ENCODE results near the gene PTMA.

Gene PTMA

DNA sequence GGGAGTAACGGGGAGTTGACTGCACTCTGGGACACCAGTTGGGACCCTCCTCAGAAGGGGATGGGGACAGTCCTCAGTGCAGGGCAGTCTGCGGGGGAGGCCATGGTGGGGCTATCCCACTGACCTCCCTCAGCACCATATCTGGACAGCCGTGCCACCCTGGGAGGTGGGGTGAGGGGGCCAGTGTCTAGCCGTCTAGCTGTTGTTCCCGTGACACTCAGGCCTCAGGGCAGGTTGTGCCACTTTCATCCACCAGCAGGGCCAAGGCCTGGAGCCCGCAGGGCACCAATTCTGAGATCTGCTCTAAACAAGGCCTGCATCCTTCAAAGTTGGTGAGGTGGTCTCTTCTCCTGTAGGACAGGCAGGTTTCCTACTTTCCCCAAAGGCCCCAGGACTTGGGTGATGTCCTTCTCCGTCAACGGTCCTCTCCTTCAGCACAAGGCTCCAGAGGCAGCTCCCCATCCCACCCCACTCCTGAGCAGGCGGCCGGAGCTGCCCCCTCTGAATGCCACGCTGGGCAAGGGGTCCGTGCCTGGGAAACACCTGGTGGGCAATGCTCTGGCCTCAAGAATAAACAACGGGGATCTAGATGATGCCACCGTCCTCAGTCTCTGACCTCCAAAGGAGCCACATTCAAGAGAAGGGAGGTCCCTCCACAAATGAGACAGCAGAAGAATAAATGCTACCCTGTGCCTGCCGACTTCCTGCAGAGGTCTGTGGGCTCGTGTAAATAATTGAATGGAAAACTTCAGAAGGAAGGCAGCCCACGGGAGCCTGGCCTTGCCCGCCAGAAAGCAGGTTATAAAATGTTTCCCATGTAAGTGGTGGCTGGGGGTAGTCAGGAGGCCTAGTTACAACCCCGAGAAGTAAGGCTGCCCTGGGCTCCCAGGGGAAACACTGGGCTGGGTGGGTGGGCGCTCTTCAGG, 42.8 kb upstream of the PTMA start:
- Histone ChIP-seq H3K4me1 (ENCODE audit: control insufficient read depth in 5 of 5, insufficient read depth in 5 of 5, low read length in 5 of 5) (peaks cover 3 to 52% (median 47%) of the 10 kb centered on the region in 5 donors), H3K9ac (ENCODE audit: low read length in 5 of 5) (peak overlapping the region in 4 of 5 donors; percentile 79 to 88 (median 80))

DNA sequence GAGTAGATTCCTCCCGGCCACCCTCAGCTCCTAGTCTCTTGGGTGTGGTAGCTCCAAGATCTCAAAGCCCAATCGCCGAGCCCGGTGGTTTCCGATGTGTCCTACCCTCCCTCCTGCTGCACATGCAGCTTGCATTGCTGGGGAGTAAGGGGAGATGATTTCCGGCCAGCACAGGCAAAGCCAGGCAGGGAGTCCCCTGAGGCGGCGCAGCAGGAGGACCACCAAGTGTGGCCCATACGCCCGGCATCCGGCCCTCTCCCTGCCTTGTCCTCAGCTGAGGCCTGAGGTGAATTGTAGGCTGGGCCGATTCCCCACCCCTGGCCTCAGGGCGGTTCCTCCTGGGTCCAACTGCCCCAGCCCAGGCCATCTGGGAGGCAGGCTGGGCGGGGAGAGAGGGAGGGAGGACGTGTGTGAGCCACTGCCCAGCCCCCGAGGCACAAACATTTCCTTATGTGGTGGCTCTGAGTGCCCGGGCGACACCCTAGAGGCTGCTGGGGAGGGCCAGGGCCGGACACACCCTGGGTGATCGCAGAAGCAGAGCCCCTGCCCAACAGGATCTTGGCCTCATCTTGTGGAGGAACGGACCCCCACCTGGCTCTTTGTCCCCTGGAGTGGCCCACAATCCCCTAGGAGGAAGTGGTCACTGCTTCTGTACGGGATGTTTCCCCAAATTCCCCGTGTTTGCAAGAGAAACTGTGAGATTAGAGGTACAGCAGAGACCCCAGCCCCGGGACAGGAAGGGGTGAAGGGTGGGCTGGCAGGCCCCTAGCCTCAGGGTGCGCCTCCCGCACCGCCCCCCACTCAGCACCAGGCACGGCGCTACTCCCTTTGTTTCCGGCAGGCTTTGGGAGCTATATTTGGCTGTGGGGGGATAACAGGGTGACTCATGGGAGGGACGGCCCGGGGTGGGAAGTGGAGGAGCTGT, 41.9 kb upstream of the PTMA start:
- H3K4me1 ChIP-seq (ENCODE audit: control insufficient read depth in 5 of 5, insufficient read depth in 5 of 5, low read length in 5 of 5): peaks cover 0 to 50% (median 42%) of the 10 kb centered on the region in 5 donors
- H3K9me3 ChIP-seq (ENCODE audit: control insufficient read depth in 5 of 5, low read length in 5 of 5): no peaks in the 10 kb centered on the region
- no peaks in the 10 kb centered on the region for H3K36me3 ChIP-seq (ENCODE audit: control insufficient read depth in 5 of 5, insufficient read depth in 5 of 5, low read length in 5 of 5)
- peak overlapping the region; percentile 79 to 88 (median 81) for H3K9ac ChIP-seq (ENCODE audit: low read length in 5 of 5)
- no peaks in the 10 kb centered on the region for H3K27me3 ChIP-seq (ENCODE audit: control insufficient read depth in 5 of 5, insufficient read depth in 4 of 5, low read length in 5 of 5)
- peak overlapping the region; percentile 50 to 73 (median 69) for H3K4me3 ChIP-seq (ENCODE audit: low read depth in 1 of 5, low read length in 5 of 5)
- peak overlapping the region; percentile 97 for H3K27ac ChIP-seq (ENCODE audit: low read depth, low read length)

More for the DNA sequence above, 42.8 kb upstream of the PTMA start:
- peak overlapping the region; percentile 50 to 73 (median 64) for H3K4me3 ChIP-seq (ENCODE audit: low read depth in 1 of 5, low read length in 5 of 5)
- peak overlapping the region; percentile 97 for H3K27ac ChIP-seq (ENCODE audit: low read depth, low read length)
- H3K36me3 ChIP-seq (ENCODE audit: control insufficient read depth in 5 of 5, insufficient read depth in 5 of 5, low read length in 5 of 5): no peaks in the 10 kb centered on the region
- no peaks in the 10 kb centered on the region for H3K9me3 ChIP-seq (ENCODE audit: control insufficient read depth in 5 of 5, low read length in 5 of 5)
- H3K27me3 ChIP-seq (ENCODE audit: control insufficient read depth in 5 of 5, insufficient read depth in 4 of 5, low read length in 5 of 5): no peaks in the 10 kb centered on the region

DNA sequence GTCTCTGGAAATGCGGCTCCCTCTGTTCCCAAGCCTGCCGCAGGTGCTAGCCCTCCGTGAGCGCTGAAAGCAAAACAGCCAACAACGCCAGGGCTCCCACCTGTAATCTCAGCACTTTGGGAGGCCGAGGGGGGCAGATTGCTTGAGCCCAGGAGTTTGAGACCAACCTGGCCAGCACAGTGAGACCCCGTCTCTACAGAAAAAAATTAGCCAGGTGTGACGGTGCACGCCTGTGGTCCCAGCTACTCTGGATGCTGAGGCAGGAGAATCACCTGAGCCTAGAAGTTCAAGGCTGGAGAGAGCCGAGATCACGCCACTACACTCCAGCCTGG, 41.3 kb upstream of the PTMA start:
- Histone ChIP-seq H3K9me3 (ENCODE audit: control insufficient read depth in 5 of 5, low read length in 5 of 5) (no peaks in the 10 kb centered on the region), H3K4me1 (ENCODE audit: control insufficient read depth in 5 of 5, insufficient read depth in 5 of 5, low read length in 5 of 5) (peaks cover 0 to 51% (median 43%) of the 10 kb centered on the region in 5 donors), H3K27me3 (ENCODE audit: control insufficient read depth in 5 of 5, insufficient read depth in 4 of 5, low read length in 5 of 5) (no peaks in the 10 kb centered on the region), H3K36me3 (ENCODE audit: control insufficient read depth in 5 of 5, insufficient read depth in 5 of 5, low read length in 5 of 5) (no peaks in the 10 kb centered on the region), H3K27ac (ENCODE audit: low read depth, low read length) (peak overlapping the region; percentile 97), H3K9ac (ENCODE audit: low read length in 5 of 5) (peak overlapping the region; percentile 19 to 88 (median 80)), H3K4me3 (ENCODE audit: low read depth in 1 of 5, low read length in 5 of 5) (peak overlapping the region; percentile 50 to 73 (median 69))

DNA sequence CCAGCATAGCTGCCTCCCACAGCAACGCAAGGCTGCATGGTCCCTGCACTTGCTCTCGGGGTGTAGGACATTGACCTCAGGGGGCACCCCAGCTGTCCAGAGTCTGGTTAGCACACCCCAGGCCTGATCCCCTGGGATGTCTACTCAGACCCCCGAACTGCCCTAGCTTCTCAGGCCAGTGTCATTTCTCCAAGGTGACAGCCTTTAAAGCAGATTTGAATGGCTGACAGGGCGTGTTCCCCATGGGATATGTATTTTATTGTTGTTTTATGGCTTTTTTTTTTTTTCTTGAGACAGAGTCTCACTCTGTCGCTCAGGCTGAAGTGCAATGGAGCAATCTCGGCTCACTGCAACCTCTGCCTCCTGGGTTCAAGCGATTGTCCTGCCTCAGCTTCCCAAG, 40.8 kb upstream of the PTMA start:
- Histone ChIP-seq H3K27me3 (ENCODE audit: control insufficient read depth in 5 of 5, insufficient read depth in 4 of 5, low read length in 5 of 5) (no peaks in the 10 kb centered on the region), H3K4me3 (ENCODE audit: low read depth in 1 of 5, low read length in 5 of 5) (peak overlapping the region; percentile 50 to 73 (median 69)), H3K36me3 (ENCODE audit: control insufficient read depth in 5 of 5, insufficient read depth in 5 of 5, low read length in 5 of 5) (no peaks in the 10 kb centered on the region), H3K9ac (ENCODE audit: low read length in 5 of 5) (peak overlapping the region in 4 of 5 donors; percentile 19 to 88 (median 80)), H3K4me1 (ENCODE audit: control insufficient read depth in 5 of 5, insufficient read depth in 5 of 5, low read length in 5 of 5) (peaks cover 0 to 53% (median 43%) of the 10 kb centered on the region in 5 donors), H3K27ac (ENCODE audit: low read depth, low read length) (peak overlapping the region; percentile 97), H3K9me3 (ENCODE audit: control insufficient read depth in 5 of 5, low read length in 5 of 5) (no peaks in the 10 kb centered on the region)

DNA sequence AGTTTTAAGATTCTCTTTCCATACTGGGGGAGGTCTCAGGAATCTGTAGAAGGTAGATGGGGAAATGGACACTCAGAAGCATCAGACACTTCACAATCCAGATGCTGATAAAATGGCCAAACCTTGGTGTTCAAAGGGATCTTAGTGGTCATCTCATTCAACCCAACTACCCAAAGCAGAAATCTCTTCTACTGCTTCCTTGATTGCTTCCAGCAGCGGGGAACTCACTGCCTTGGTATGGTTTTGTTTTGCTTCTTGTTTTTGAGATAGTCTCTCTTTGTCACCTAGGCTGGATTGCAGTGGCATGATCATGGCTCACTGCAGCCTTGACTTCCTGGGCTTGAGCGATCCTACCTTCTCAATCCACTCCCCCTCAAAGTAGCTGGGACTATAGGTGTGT, 39.3 kb upstream of the PTMA start:
- H3K4me3 ChIP-seq (ENCODE audit: low read depth in 1 of 5, low read length in 5 of 5): no peak overlapping the region
- no peaks in the 10 kb centered on the region for H3K27me3 ChIP-seq (ENCODE audit: control insufficient read depth in 5 of 5, insufficient read depth in 4 of 5, low read length in 5 of 5)
- H3K9me3 ChIP-seq (ENCODE audit: control insufficient read depth in 5 of 5, low read length in 5 of 5): no peaks in the 10 kb centered on the region
- no peak overlapping the region for H3K9ac ChIP-seq (ENCODE audit: low read length in 5 of 5)
- H3K4me1 ChIP-seq (ENCODE audit: control insufficient read depth in 5 of 5, insufficient read depth in 5 of 5, low read length in 5 of 5): peaks cover 0 to 59% (median 48%) of the 10 kb centered on the region in 5 donors
- no peaks in the 10 kb centered on the region for H3K36me3 ChIP-seq (ENCODE audit: control insufficient read depth in 5 of 5, insufficient read depth in 5 of 5, low read length in 5 of 5)
- H3K27ac ChIP-seq (ENCODE audit: low read depth, low read length): no peak overlapping the region

DNA sequence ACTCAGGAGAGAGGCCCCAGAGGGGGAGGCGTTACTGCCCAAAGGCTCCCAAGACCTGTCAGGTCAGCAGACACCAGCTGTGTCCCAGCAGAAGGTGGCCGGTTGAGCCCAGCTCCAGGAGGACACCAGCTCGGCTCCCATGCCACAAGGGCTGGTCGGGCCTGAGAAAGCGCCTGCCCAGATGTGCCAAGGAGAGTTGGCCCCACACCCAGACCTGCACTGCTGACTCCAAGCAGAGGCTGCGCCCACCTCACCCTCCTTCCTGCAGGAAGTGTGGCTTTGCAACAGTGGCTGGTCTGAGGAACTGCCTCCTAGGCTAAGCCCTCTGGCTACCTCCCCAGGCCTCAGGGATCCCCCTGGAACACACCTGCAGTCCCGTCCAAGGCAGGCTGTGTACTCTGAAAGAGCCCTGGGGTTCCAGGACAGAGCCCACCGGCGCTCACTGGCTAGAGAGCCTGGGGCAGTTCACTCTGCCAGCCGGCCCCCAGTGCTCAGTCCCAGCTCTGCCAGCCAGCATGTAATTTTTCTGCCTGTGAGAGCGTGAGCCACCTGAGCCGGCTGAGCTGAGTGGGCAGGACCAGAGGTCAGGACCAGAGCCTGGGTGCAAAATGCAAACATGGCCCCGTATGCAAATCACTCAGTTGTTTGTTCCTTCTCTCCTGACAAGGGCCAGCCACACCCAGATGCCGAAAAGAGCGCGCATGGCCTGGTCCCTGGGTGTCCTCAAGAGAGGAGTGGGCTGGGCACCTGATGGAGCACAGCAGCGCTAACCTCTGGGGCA, 36.9 kb upstream of the PTMA start:
- Histone ChIP-seq H3K36me3 (ENCODE audit: control insufficient read depth in 5 of 5, insufficient read depth in 5 of 5, low read length in 5 of 5) (no peaks in the 10 kb centered on the region), H3K9ac (ENCODE audit: low read length in 5 of 5) (no peak overlapping the region), H3K4me1 (ENCODE audit: control insufficient read depth in 5 of 5, insufficient read depth in 5 of 5, low read length in 5 of 5) (peaks cover 0 to 58% (median 49%) of the 10 kb centered on the region in 5 donors), H3K9me3 (ENCODE audit: control insufficient read depth in 5 of 5, low read length in 5 of 5) (no peaks in the 10 kb centered on the region), H3K27me3 (ENCODE audit: control insufficient read depth in 5 of 5, insufficient read depth in 4 of 5, low read length in 5 of 5) (no peaks in the 10 kb centered on the region), H3K27ac (ENCODE audit: low read depth, low read length) (peak overlapping the region; percentile 62), H3K4me3 (ENCODE audit: low read depth in 1 of 5, low read length in 5 of 5) (no peak overlapping the region)

DNA sequence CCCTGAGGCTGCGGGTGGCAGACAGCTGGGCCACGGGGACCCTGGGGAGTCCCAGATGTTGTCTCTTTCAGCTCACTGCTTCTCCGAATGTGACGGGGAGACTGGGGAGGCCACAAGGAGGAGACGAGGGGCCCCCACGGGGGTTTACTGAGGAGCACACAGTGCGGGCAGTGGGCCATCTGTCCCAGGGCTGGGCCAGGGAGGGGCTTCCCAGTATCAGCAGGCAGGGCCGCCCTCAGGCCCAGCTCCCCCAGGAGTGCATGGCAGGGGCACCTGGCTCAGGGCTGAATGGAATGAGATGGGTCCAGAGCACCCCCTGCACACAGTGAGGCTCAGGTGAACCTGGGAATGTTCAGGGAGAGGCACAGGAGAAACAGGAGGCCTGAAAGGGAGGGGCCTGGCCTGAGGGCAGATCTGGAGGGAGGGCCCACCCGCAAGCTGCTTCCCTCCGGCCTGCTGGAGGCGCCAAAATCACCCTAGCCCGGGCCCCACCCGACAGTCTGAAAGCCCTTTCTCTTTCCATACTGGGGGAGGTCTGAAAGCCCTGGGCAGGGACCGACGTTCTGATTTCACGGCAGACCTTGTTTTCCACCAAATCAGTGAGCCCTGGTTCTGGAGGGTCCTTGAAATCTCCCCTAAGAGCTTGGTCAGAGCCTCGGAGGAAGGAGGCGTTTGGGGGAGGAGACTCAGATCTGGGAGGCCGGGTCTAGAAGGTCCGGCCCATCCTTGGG, 35.5 kb upstream of the PTMA start:
- peak overlapping the region in 3 of 5 donors; percentile 3 to 48 (median 30) for H3K9ac ChIP-seq (ENCODE audit: low read length in 5 of 5)
- peak overlapping the region; percentile 62 for H3K27ac ChIP-seq (ENCODE audit: low read depth, low read length)
- H3K9me3 ChIP-seq (ENCODE audit: control insufficient read depth in 5 of 5, low read length in 5 of 5): no peaks in the 10 kb centered on the region
- peaks cover 0 to 50% (median 38%) of the 10 kb centered on the region in 5 donors for H3K4me1 ChIP-seq (ENCODE audit: control insufficient read depth in 5 of 5, insufficient read depth in 5 of 5, low read length in 5 of 5)
- H3K36me3 ChIP-seq (ENCODE audit: control insufficient read depth in 5 of 5, insufficient read depth in 5 of 5, low read length in 5 of 5): no peaks in the 10 kb centered on the region
- H3K27me3 ChIP-seq (ENCODE audit: control insufficient read depth in 5 of 5, insufficient read depth in 4 of 5, low read length in 5 of 5): no peaks in the 10 kb centered on the region
- peak overlapping the region in 3 of 5 donors; percentile 2 to 17 (median 13) for H3K4me3 ChIP-seq (ENCODE audit: low read depth in 1 of 5, low read length in 5 of 5)

DNA sequence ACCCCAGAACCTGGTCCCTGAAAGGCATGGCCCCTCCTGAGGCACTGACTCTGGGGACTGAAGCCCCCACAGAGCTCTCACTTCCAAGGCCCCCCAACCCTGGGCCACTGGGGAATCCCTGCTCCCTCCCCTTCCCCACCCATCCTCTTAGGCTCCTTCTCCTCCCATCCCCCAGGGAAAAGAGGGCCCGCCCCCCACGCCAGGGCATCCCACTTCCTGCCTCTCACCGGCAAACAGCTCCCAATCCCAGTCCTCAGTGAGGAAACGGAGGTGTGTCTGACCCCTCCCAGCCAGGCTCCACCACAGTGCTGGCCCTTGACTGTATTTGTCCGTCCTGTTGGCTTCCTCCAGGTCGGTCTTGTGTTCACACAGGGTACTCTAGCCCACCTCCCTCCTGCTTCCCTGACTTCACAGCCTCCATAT, 35.0 kb upstream of the PTMA start:
- H3K36me3 ChIP-seq (ENCODE audit: control insufficient read depth in 5 of 5, insufficient read depth in 5 of 5, low read length in 5 of 5): no peaks in the 10 kb centered on the region
- peaks cover 0 to 50% (median 39%) of the 10 kb centered on the region in 5 donors for H3K4me1 ChIP-seq (ENCODE audit: control insufficient read depth in 5 of 5, insufficient read depth in 5 of 5, low read length in 5 of 5)

More for the DNA sequence above, 35.0 kb upstream of the PTMA start:
- Histone ChIP-seq H3K9ac (ENCODE audit: low read length in 5 of 5) (peak overlapping the region in 2 of 5 donors; percentile 30 to 48), H3K4me3 (ENCODE audit: low read depth in 1 of 5, low read length in 5 of 5) (peak overlapping the region in 3 of 5 donors; percentile 2 to 17 (median 13)), H3K27ac (ENCODE audit: low read depth, low read length) (peak overlapping the region; percentile 62), H3K9me3 (ENCODE audit: control insufficient read depth in 5 of 5, low read length in 5 of 5) (no peaks in the 10 kb centered on the region), H3K27me3 (ENCODE audit: control insufficient read depth in 5 of 5, insufficient read depth in 4 of 5, low read length in 5 of 5) (no peaks in the 10 kb centered on the region)
